IMR-90 (cell line): Measurements from ENCODE around the gene MTCH2.

Experiments used
- BHLHE40 ChIP-seq: fragments of 150-350 bp; IDR thresholded peaks from 2 replicates; pipeline ENCODE4 v1.6.1; 2016; ENCODE audit warnings: mild to moderate bottlenecking, low read depth, low read length
- CEBPB ChIP-seq: IDR thresholded peaks from 2 replicates; pipeline ENCODE4 v1.6.1; 2012; ENCODE audit warnings: low read depth, low read length, improper control_type of control experiment
- CHD1 ChIP-seq: IDR thresholded peaks from 2 replicates; pipeline ENCODE4 v1.6.1; 2012; ENCODE audit warnings: low read depth, low read length, improper control_type of control experiment
- FOS ChIP-seq: fragments of 150-350 bp; IDR thresholded peaks from 2 replicates; pipeline ENCODE4 v1.6.1; 2016; ENCODE audit warnings: low read depth, low read length
- MAFK ChIP-seq: IDR thresholded peaks from 2 replicates; pipeline ENCODE4 v1.6.1; 2012; ENCODE audit warnings: low read depth, low read length, improper control_type of control experiment
- MXI1 ChIP-seq: IDR thresholded peaks from 2 replicates; pipeline ENCODE4 v1.6.1; 2012; ENCODE audit warnings: low read depth, mild to moderate bottlenecking, low read length, moderate library complexity, borderline replicate concordance
- POLR2A ChIP-seq: IDR thresholded peaks from 2 replicates; pipeline ENCODE4 v1.6.1; 2012; ENCODE audit warnings: mild to moderate bottlenecking, low read depth, low read length
- RAD21 ChIP-seq: IDR thresholded peaks from 2 replicates; pipeline ENCODE4 v1.6.1; 2012; ENCODE audit warnings: low read length, improper control_type of control experiment
- RCOR1 ChIP-seq: IDR thresholded peaks from 2 replicates; pipeline ENCODE4 v1.6.1; 2012; ENCODE audit warnings: mild to moderate bottlenecking, low read length, improper control_type of control experiment; ENCODE audit not compliant: insufficient replicate concordance
- RFX5 ChIP-seq: IDR thresholded peaks from 2 replicates; pipeline ENCODE4 v1.8.0; 2012; ENCODE audit warnings: low read depth, mild to moderate bottlenecking, low read length, moderate library complexity
- SMC3 ChIP-seq: fragments of 150-350 bp; IDR thresholded peaks from 2 replicates; pipeline ENCODE4 v1.6.1; 2016; ENCODE audit warnings: low read depth, mild to moderate bottlenecking, antibody characterized with exemption, low read length, moderate library complexity
- USF2 ChIP-seq: fragments of 150-350 bp; IDR thresholded peaks from 2 replicates; pipeline ENCODE4 v1.6.1; 2017; ENCODE audit warnings: mild to moderate bottlenecking, antibody characterized with exemption, low read length, low read depth
- TF ChIP-seq, protein P1 (sequence below): conservative IDR thresholded peaks from 2 replicates; pipeline ENCODE4 v1.5.1; 2012; ENCODE audit warnings: mild to moderate bottlenecking, low read depth, low read length, improper control_type of control experiment
- TF ChIP-seq, protein P2 (sequence below): fragments of 150-350 bp; IDR thresholded peaks from 2 replicates; pipeline ENCODE4 v1.6.1; 2016; ENCODE audit warnings: low read depth, mild to moderate bottlenecking, low read length, moderate library complexity, borderline replicate concordance

DNA sequence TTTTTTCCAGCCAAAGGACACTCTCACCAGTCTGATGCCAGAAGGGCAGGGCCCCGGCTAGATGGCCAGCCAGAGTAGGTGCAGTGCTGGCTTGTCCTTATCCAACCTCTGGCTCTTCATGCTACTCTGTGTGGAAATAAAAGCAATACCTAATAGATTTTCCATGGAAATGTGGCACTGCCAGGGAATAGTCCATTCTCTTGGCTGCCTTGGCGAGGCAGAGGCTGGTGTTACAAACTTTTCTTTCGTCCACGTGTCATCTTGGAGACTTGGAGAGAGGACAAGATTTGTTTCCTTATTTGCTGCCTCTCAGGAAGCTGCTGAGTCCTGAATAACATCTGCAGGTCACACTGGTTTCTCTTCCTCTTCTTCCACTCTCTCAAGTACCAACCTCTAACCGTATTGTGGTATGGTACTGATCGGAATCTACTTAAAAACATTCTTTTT lies 31.0 kb downstream of the MTCH2 start:
- TF ChIP-seq, protein P1, sequence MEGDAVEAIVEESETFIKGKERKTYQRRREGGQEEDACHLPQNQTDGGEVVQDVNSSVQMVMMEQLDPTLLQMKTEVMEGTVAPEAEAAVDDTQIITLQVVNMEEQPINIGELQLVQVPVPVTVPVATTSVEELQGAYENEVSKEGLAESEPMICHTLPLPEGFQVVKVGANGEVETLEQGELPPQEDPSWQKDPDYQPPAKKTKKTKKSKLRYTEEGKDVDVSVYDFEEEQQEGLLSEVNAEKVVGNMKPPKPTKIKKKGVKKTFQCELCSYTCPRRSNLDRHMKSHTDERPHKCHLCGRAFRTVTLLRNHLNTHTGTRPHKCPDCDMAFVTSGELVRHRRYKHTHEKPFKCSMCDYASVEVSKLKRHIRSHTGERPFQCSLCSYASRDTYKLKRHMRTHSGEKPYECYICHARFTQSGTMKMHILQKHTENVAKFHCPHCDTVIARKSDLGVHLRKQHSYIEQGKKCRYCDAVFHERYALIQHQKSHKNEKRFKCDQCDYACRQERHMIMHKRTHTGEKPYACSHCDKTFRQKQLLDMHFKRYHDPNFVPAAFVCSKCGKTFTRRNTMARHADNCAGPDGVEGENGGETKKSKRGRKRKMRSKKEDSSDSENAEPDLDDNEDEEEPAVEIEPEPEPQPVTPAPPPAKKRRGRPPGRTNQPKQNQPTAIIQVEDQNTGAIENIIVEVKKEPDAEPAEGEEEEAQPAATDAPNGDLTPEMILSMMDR: no peak
- no peak for TF ChIP-seq POLR2A
- no peak for TF ChIP-seq CEBPB
- TF ChIP-seq BHLHE40: no peak
- TF ChIP-seq MAFK: no peak
- TF ChIP-seq, protein P2, sequence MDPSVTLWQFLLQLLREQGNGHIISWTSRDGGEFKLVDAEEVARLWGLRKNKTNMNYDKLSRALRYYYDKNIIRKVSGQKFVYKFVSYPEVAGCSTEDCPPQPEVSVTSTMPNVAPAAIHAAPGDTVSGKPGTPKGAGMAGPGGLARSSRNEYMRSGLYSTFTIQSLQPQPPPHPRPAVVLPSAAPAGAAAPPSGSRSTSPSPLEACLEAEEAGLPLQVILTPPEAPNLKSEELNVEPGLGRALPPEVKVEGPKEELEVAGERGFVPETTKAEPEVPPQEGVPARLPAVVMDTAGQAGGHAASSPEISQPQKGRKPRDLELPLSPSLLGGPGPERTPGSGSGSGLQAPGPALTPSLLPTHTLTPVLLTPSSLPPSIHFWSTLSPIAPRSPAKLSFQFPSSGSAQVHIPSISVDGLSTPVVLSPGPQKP: no peak
- no peak for TF ChIP-seq RCOR1
- no peak for TF ChIP-seq RAD21
- no peak for TF ChIP-seq MXI1
- TF ChIP-seq USF2: no peak
- TF ChIP-seq FOS: no peak
- TF ChIP-seq SMC3: no peak
- TF ChIP-seq CHD1: no peak
- no peak for TF ChIP-seq RFX5
